HCT116 (cell line): ENCODE data around the gene SEPTIN11. TPM values are rescaled to one million over a fixed set of nuclear protein-coding genes. Genes with fewer than 3 reads are reported as not detected.

Experiments
- EZH2phosphoT487 ChIP-seq: fragments of 200-600 bp; IDR thresholded peaks from 2 replicates; pipeline ENCODE4 v1.6.1; 2018; ENCODE audit warnings: antibody characterized with exemption, borderline replicate concordance
- POLR2A ChIP-seq: IDR thresholded peaks from 2 replicates; pipeline ENCODE4 v1.7.0; 2011; ENCODE audit warnings: borderline replicate concordance; ENCODE audit not compliant: insufficient read depth, insufficient read length; ENCODE audit errors: extremely low read depth
- SIN3A ChIP-seq: IDR thresholded peaks from 2 replicates; pipeline ENCODE4 v1.6.1; 2012; ENCODE audit warnings: low read depth
- ZNF274 ChIP-seq: fragments of 200-500 bp; sonication (Bioruptor generic); IDR thresholded peaks from 2 replicates; pipeline ENCODE4 v1.6.1; 2014; ENCODE audit warnings: mild to moderate bottlenecking, low read depth, low read length, inconsistent platforms
- total RNA-seq: library from RNA; stranded (reverse); gene quantifications from one replicate; pipeline ENCODE4 v1.2.1, GENCODE V29; 2021; ENCODE audit not compliant: unreplicated experiment
- TF ChIP-seq, protein P1 (sequence below): IDR thresholded peaks from 2 replicates; pipeline ENCODE4 v1.6.1; 2012; ENCODE audit warnings: low read depth
- TF ChIP-seq, protein P2 (sequence below): IDR thresholded peaks from 2 replicates; pipeline ENCODE4 v1.6.1; 2011; ENCODE audit warnings: mild to moderate bottlenecking, low read length, moderate library complexity; ENCODE audit not compliant: insufficient replicate concordance; ENCODE audit errors: extremely low read depth
- TF ChIP-seq, protein P3 (sequence below): IDR thresholded peaks from 2 replicates; pipeline ENCODE4 v1.6.1; 2012

SEPTIN11 gene
- total RNA-seq, 1 experiment from 2014 or later, result 94.4 TPM

DNA sequence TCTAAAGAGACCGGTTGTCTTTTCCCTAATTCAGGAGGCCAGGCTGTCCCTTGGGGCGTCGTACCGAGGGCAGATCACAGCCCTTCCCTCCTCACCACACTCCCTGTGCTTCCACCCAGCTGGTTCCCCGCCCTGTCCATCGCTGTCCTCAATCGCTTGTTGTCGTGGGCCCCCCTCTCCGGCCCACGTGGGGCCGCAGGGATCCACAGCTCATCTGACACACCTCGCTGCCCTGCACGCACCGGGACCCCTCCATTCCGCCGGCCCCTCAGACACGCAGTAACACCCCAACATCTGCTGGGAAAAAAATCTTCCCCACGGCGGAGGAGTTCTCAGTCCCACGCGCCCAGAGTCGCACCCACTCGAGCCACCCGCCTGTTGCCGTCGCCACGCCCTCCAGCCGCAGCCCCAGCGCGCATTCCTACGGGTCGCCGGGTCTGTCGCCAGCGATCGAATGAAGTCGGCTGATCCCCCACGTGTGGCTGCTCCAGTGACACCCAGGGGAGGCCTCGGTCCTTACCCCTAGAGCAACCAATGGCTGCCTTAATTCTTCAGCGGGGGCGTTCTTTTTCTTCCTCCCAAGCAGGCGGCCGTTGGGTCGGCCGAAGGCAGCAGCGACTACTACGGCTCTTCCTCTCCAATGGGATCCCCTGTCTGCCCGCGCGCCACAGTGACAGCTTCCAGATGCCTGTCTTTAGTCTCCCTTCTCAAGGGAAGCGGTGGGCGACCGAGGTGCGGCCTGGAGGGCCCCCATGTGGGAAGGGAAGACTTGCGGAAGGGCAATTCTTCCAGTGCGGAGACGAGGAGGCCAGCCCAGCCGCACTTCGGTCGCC lies 893 bp upstream of the SEPTIN11 start (continued):
- TF ChIP-seq, protein P1, sequence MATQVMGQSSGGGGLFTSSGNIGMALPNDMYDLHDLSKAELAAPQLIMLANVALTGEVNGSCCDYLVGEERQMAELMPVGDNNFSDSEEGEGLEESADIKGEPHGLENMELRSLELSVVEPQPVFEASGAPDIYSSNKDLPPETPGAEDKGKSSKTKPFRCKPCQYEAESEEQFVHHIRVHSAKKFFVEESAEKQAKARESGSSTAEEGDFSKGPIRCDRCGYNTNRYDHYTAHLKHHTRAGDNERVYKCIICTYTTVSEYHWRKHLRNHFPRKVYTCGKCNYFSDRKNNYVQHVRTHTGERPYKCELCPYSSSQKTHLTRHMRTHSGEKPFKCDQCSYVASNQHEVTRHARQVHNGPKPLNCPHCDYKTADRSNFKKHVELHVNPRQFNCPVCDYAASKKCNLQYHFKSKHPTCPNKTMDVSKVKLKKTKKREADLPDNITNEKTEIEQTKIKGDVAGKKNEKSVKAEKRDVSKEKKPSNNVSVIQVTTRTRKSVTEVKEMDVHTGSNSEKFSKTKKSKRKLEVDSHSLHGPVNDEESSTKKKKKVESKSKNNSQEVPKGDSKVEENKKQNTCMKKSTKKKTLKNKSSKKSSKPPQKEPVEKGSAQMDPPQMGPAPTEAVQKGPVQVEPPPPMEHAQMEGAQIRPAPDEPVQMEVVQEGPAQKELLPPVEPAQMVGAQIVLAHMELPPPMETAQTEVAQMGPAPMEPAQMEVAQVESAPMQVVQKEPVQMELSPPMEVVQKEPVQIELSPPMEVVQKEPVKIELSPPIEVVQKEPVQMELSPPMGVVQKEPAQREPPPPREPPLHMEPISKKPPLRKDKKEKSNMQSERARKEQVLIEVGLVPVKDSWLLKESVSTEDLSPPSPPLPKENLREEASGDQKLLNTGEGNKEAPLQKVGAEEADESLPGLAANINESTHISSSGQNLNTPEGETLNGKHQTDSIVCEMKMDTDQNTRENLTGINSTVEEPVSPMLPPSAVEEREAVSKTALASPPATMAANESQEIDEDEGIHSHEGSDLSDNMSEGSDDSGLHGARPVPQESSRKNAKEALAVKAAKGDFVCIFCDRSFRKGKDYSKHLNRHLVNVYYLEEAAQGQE, result no peak
- TF ChIP-seq SIN3A (no peak; the same call in 1 of the 2 replicates), POLR2A (no peak), ZNF274 (no peak), EZH2phosphoT487 (no peak)
- TF ChIP-seq, protein P2, sequence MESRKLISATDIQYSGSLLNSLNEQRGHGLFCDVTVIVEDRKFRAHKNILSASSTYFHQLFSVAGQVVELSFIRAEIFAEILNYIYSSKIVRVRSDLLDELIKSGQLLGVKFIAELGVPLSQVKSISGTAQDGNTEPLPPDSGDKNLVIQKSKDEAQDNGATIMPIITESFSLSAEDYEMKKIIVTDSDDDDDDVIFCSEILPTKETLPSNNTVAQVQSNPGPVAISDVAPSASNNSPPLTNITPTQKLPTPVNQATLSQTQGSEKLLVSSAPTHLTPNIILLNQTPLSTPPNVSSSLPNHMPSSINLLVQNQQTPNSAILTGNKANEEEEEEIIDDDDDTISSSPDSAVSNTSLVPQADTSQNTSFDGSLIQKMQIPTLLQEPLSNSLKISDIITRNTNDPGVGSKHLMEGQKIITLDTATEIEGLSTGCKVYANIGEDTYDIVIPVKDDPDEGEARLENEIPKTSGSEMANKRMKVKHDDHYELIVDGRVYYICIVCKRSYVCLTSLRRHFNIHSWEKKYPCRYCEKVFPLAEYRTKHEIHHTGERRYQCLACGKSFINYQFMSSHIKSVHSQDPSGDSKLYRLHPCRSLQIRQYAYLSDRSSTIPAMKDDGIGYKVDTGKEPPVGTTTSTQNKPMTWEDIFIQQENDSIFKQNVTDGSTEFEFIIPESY, result no peak
- TF ChIP-seq, protein P3, sequence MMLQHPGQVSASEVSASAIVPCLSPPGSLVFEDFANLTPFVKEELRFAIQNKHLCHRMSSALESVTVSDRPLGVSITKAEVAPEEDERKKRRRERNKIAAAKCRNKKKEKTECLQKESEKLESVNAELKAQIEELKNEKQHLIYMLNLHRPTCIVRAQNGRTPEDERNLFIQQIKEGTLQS, result no peak
- TF ChIP-seq, all 23 proteins: peak for 6
